B cell (primary cell): ENCODE data around the gene PAK4.

Experiments used
- EZH2 ChIP-seq: IDR thresholded peaks from 2 replicates; pipeline ENCODE4 v1.6.1; 2012; ENCODE audit warnings: borderline replicate concordance, low read depth, mild to moderate bottlenecking, moderate library complexity, low read length; ENCODE audit not compliant: insufficient read depth, poor library complexity, severe bottlenecking
- TF ChIP-seq, protein P1 (sequence below): fragments of 200-600 bp; IDR thresholded peaks from one replicate; pipeline ENCODE4 v1.8.0; 2022; ENCODE audit warnings: antibody characterized with exemption, mild to moderate bottlenecking

DNA sequence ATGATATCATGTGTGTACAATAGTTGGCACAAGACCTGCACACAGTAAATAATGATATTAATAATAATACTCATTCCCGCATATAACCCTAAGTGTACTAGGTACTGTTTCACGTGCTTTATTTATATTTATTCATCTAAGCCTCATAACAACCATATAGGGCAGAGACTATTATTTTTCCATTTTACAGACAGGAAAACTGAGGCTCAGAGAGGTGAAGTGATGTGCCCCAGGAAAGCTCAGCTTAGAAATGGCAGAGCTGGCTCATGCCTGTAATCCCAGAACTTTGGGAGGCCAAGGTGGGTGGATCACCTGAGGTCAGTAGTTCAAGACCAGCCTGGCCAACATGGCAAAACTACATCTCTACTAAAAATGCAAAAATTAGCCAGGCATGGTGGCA is 27.9 kb upstream of the PAK4 start:
- TF ChIP-seq, protein P1, sequence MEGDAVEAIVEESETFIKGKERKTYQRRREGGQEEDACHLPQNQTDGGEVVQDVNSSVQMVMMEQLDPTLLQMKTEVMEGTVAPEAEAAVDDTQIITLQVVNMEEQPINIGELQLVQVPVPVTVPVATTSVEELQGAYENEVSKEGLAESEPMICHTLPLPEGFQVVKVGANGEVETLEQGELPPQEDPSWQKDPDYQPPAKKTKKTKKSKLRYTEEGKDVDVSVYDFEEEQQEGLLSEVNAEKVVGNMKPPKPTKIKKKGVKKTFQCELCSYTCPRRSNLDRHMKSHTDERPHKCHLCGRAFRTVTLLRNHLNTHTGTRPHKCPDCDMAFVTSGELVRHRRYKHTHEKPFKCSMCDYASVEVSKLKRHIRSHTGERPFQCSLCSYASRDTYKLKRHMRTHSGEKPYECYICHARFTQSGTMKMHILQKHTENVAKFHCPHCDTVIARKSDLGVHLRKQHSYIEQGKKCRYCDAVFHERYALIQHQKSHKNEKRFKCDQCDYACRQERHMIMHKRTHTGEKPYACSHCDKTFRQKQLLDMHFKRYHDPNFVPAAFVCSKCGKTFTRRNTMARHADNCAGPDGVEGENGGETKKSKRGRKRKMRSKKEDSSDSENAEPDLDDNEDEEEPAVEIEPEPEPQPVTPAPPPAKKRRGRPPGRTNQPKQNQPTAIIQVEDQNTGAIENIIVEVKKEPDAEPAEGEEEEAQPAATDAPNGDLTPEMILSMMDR = no peak
- no peak for TF ChIP-seq EZH2
